ENCODE data around the gene CD276.

The CD276 gene

GRCh38 chr15:73678498-73678897 lies 5.7 kb upstream of the CD276 start:
- POLR2A ChIA-PET = no interaction called here
- no CpG with 5 or more reads among the region's 3 CpGs for WGBS (ENCODE audit: insufficient coverage)

GRCh38 chr15:73679180-73679579 lies 5.0 kb upstream of the CD276 start:
- Histone ChIP-seq H3K27ac (ENCODE audit: insufficient read depth in 1 of 2, low read depth in 1 of 2, low read length in 2 of 2, poor library complexity in 1 of 2, severe bottlenecking in 2 of 2) (no peak overlapping the region), H3K4me3 (ENCODE audit: control insufficient read depth in 1 of 7, extremely low read depth in 1 of 7, insufficient read depth in 4 of 7, low read depth in 2 of 7, low read length in 6 of 7) (no peak overlapping the region), H3K4me1 (ENCODE audit: control extremely low read depth in 1 of 4, control insufficient read depth in 4 of 4, insufficient read depth in 4 of 4, low read length in 3 of 4) (peaks cover 0 to 39% (median 16%) of the 10 kb centered on the region in 4 experiments), H3K27me3 (replicated peaks in 2 of 5; ENCODE audit: control insufficient read depth in 4 of 5, insufficient read depth in 5 of 5, low read length in 4 of 5) (peaks cover 0 to 23% (median 3%) of the 10 kb centered on the region in 5 experiments), H3K9me3 (ENCODE audit: control extremely low read depth in 1 of 5, control insufficient read depth in 4 of 5, insufficient read depth in 2 of 5, low read depth in 1 of 5, low read length in 4 of 5) (no peaks in the 10 kb centered on the region), H3K36me3 (ENCODE audit: control insufficient read depth in 4 of 4, insufficient read depth in 4 of 4, low read length in 3 of 4) (no peaks in the 10 kb centered on the region)
- WGBS (ENCODE audit: insufficient coverage) = 100% methylated on average over 1 of the region's 3 CpGs
- no peak for DNase-seq
- POLR2A ChIA-PET = no interaction called here
- CTCF ChIA-PET = interaction anchor here (1.5 to 15.1 kb wide), 4 partner anchors 8 to 44 kb away, joined by 4 to 235 read pairs (median 24); no protein-coding TSS in a partner anchor

More at GRCh38 chr15:73678498-73678897, 5.7 kb upstream of the CD276 start:
- Histone ChIP-seq H3K27ac (ENCODE audit: insufficient read depth in 1 of 2, low read depth in 1 of 2, low read length in 2 of 2, poor library complexity in 1 of 2, severe bottlenecking in 2 of 2) (no peak overlapping the region), H3K27me3 (replicated peaks in 2 of 5; ENCODE audit: control insufficient read depth in 4 of 5, insufficient read depth in 5 of 5, low read length in 4 of 5) (peaks cover 0 to 16% (median 0%) of the 10 kb centered on the region in 5 experiments), H3K36me3 (ENCODE audit: control insufficient read depth in 4 of 4, insufficient read depth in 4 of 4, low read length in 3 of 4) (no peaks in the 10 kb centered on the region), H3K9me3 (ENCODE audit: control extremely low read depth in 1 of 5, control insufficient read depth in 4 of 5, insufficient read depth in 2 of 5, low read depth in 1 of 5, low read length in 4 of 5) (no peaks in the 10 kb centered on the region), H3K4me1 (ENCODE audit: control extremely low read depth in 1 of 4, control insufficient read depth in 4 of 4, insufficient read depth in 4 of 4, low read length in 3 of 4) (peaks cover 0 to 34% (median 9%) of the 10 kb centered on the region in 4 experiments), H3K4me3 (ENCODE audit: control insufficient read depth in 1 of 7, extremely low read depth in 1 of 7, insufficient read depth in 4 of 7, low read depth in 2 of 7, low read length in 6 of 7) (no peak overlapping the region)
- no peak for DNase-seq
- CTCF ChIA-PET = interaction anchor here (1.1 to 15.1 kb wide), 6 partner anchors 9 to 43 kb away, joined by 3 to 235 read pairs (median 14); no protein-coding TSS in a partner anchor

- DNase-seq = no peak
- 100% methylated on average over 6 of the region's 6 CpGs for WGBS (ENCODE audit: insufficient coverage)
- no peaks in the 10 kb centered on the region for H3K9me3 ChIP-seq (ENCODE audit: control extremely low read depth in 1 of 5, control insufficient read depth in 4 of 5, insufficient read depth in 2 of 5, low read depth in 1 of 5, low read length in 4 of 5)
- peaks cover 0 to 44% (median 24%) of the 10 kb centered on the region in 4 experiments for H3K4me1 ChIP-seq (ENCODE audit: control extremely low read depth in 1 of 4, control insufficient read depth in 4 of 4, insufficient read depth in 4 of 4, low read length in 3 of 4)
- CTCF ChIA-PET = interaction anchor here (1.5 to 15.1 kb wide), 2 partner anchors 19 to 39 kb away, joined by 4 to 235 read pairs; no protein-coding TSS in a partner anchor
- peaks cover 0 to 30% (median 6%) of the 10 kb centered on the region in 5 experiments for H3K27me3 ChIP-seq (replicated peaks in 2 of 5; ENCODE audit: control insufficient read depth in 4 of 5, insufficient read depth in 5 of 5, low read length in 4 of 5)
- no peak overlapping the region for H3K27ac ChIP-seq (ENCODE audit: insufficient read depth in 1 of 2, low read depth in 1 of 2, low read length in 2 of 2, poor library complexity in 1 of 2, severe bottlenecking in 2 of 2)
- POLR2A ChIA-PET = no interaction called here
- no peak overlapping the region for H3K4me3 ChIP-seq (ENCODE audit: control insufficient read depth in 1 of 7, extremely low read depth in 1 of 7, insufficient read depth in 4 of 7, low read depth in 2 of 7, low read length in 6 of 7)
- no peaks in the 10 kb centered on the region for H3K36me3 ChIP-seq (ENCODE audit: control insufficient read depth in 4 of 4, insufficient read depth in 4 of 4, low read length in 3 of 4)
These were observed 4.2 kb upstream of the CD276 start for GRCh38 chr15:73679964-73680363.

- POLR2A ChIA-PET = no interaction called here
These were observed 3.6 kb upstream of the CD276 start for GRCh38 chr15:73680549-73680948.

GRCh38 chr15:73681063-73681462 lies 3.1 kb upstream of the CD276 start:
- WGBS (ENCODE audit: insufficient coverage) = 91% methylated on average over 1 of the region's 3 CpGs
- ChIA-PET CTCF (interaction anchor here (1.1 to 15.1 kb wide), 2 partner anchors 18 to 21 kb away, joined by 3 to 235 read pairs; no protein-coding TSS in a partner anchor), POLR2A (no interaction called here)

More at GRCh38 chr15:73680549-73680948, 3.6 kb upstream of the CD276 start:
- H3K4me1 ChIP-seq (ENCODE audit: control extremely low read depth in 1 of 4, control insufficient read depth in 4 of 4, insufficient read depth in 4 of 4, low read length in 3 of 4) = peaks cover 0 to 48% (median 25%) of the 10 kb centered on the region in 4 experiments
- no peak overlapping the region for H3K4me3 ChIP-seq (ENCODE audit: control insufficient read depth in 1 of 7, extremely low read depth in 1 of 7, insufficient read depth in 4 of 7, low read depth in 2 of 7, low read length in 6 of 7)
- no CpG with 5 or more reads among the region's 2 CpGs for WGBS (ENCODE audit: insufficient coverage)
- no peak overlapping the region for H3K27ac ChIP-seq (ENCODE audit: insufficient read depth in 1 of 2, low read depth in 1 of 2, low read length in 2 of 2, poor library complexity in 1 of 2, severe bottlenecking in 2 of 2)
- H3K36me3 ChIP-seq (ENCODE audit: control insufficient read depth in 4 of 4, insufficient read depth in 4 of 4, low read length in 3 of 4) = no peaks in the 10 kb centered on the region
- H3K9me3 ChIP-seq (ENCODE audit: control extremely low read depth in 1 of 5, control insufficient read depth in 4 of 5, insufficient read depth in 2 of 5, low read depth in 1 of 5, low read length in 4 of 5) = no peaks in the 10 kb centered on the region
- peaks cover 0 to 36% (median 8%) of the 10 kb centered on the region in 5 experiments for H3K27me3 ChIP-seq (replicated peaks in 2 of 5; ENCODE audit: control insufficient read depth in 4 of 5, insufficient read depth in 5 of 5, low read length in 4 of 5)
- CTCF ChIA-PET = interaction anchor here (1.1 to 15.1 kb wide), 3 partner anchors 18 to 40 kb away, joined by 3 to 235 read pairs (median 4); no protein-coding TSS in a partner anchor
- DNase-seq = peak in 2 of 3 donors; percentile 66 to 70

GRCh38 chr15:73681856-73682599 lies 2.2 kb upstream of the CD276 start:
- ChIA-PET CTCF (interaction anchor here (1.1 to 15.1 kb wide), 3 partner anchors 17 to 45 kb away, joined by 3 to 235 read pairs (median 3); no protein-coding TSS in a partner anchor), POLR2A (no interaction called here)
- Histone ChIP-seq H3K27ac (ENCODE audit: insufficient read depth in 1 of 2, low read depth in 1 of 2, low read length in 2 of 2, poor library complexity in 1 of 2, severe bottlenecking in 2 of 2) (no peak overlapping the region), H3K4me1 (ENCODE audit: control extremely low read depth in 1 of 4, control insufficient read depth in 4 of 4, insufficient read depth in 4 of 4, low read length in 3 of 4) (peaks cover 0 to 53% (median 25%) of the 10 kb centered on the region in 4 experiments), H3K36me3 (ENCODE audit: control insufficient read depth in 4 of 4, insufficient read depth in 4 of 4, low read length in 3 of 4) (no peaks in the 10 kb centered on the region), H3K4me3 (ENCODE audit: control insufficient read depth in 1 of 7, extremely low read depth in 1 of 7, insufficient read depth in 4 of 7, low read depth in 2 of 7, low read length in 6 of 7) (no peak overlapping the region), H3K9me3 (ENCODE audit: control extremely low read depth in 1 of 5, control insufficient read depth in 4 of 5, insufficient read depth in 2 of 5, low read depth in 1 of 5, low read length in 4 of 5) (no peaks in the 10 kb centered on the region), H3K27me3 (replicated peaks in 2 of 5; ENCODE audit: control insufficient read depth in 4 of 5, insufficient read depth in 5 of 5, low read length in 4 of 5) (peaks cover 0 to 51% (median 18%) of the 10 kb centered on the region in 5 experiments)
- 89% methylated on average over 3 of the region's 3 CpGs for WGBS (ENCODE audit: insufficient coverage)
- DNase-seq = no peak

More at GRCh38 chr15:73681063-73681462, 3.1 kb upstream of the CD276 start:
- Histone ChIP-seq H3K9me3 (ENCODE audit: control extremely low read depth in 1 of 5, control insufficient read depth in 4 of 5, insufficient read depth in 2 of 5, low read depth in 1 of 5, low read length in 4 of 5) (no peaks in the 10 kb centered on the region), H3K27ac (ENCODE audit: insufficient read depth in 1 of 2, low read depth in 1 of 2, low read length in 2 of 2, poor library complexity in 1 of 2, severe bottlenecking in 2 of 2) (no peak overlapping the region), H3K4me1 (ENCODE audit: control extremely low read depth in 1 of 4, control insufficient read depth in 4 of 4, insufficient read depth in 4 of 4, low read length in 3 of 4) (peaks cover 0 to 48% (median 25%) of the 10 kb centered on the region in 4 experiments), H3K27me3 (replicated peaks in 2 of 5; ENCODE audit: control insufficient read depth in 4 of 5, insufficient read depth in 5 of 5, low read length in 4 of 5) (peaks cover 0 to 41% (median 13%) of the 10 kb centered on the region in 5 experiments), H3K36me3 (ENCODE audit: control insufficient read depth in 4 of 4, insufficient read depth in 4 of 4, low read length in 3 of 4) (no peaks in the 10 kb centered on the region), H3K4me3 (ENCODE audit: control insufficient read depth in 1 of 7, extremely low read depth in 1 of 7, insufficient read depth in 4 of 7, low read depth in 2 of 7, low read length in 6 of 7) (no peak overlapping the region)
- DNase-seq = peak in 2 of 3 donors; percentile 48

Data from common myeloid progenitor, CD34-positive (primary cell).